HCT116 (cell line): ENCODE data around the gene TMIE. TPM values are rescaled to one million over a fixed set of nuclear protein-coding genes. Genes with fewer than 3 reads are reported as not detected.

Source experiments
- ATAC-seq: fragments of 200-7000 bp; cut with Tn5 transposase; 2 replicates; pipeline ENCODE4 v1.9.1; 2020; ENCODE audit warnings: mild to moderate bottlenecking, moderate library complexity
- BruUV-seq: library from RNA; stranded (reverse); fragments of 400-500 nt; replicated peaks from 2 replicates; lab custom pipeline; 2021; lab: Mats Ljungman, UMichigan
- CTCF ChIA-PET: fragments of 300-600 bp; sonication (Branson Sonifier 250); formaldehyde crosslinking; loops from one replicate; lab custom pipeline; 2021; ENCODE audit warnings: antibody characterized with exemption; lab: Charles Lee
- POLR2A ChIA-PET: fragments of 300-600, 350-600 bp; sonication (Branson Sonifier 250); formaldehyde crosslinking; loops from one replicate; lab custom pipeline; 2021; ENCODE audit warnings: antibody characterized with exemption; lab: Charles Lee
- RAD21 ChIA-PET, 2 experiments: fragments of 300-600 bp; sonication (Branson Sonifier 250); formaldehyde crosslinking; loops; one replicate each; lab custom pipeline; 2023; ENCODE audit warnings: low total read pairs in 2 of 2; ENCODE audit not compliant: uncharacterized antibody in 2 of 2, unreplicated experiment in 2 of 2, low non-redundant PET in 1 of 2; lab: Charles Lee
- DNase-seq: peaks from one replicate; pipeline ENCODE4 v3.0.0-alpha.2; 2010; ENCODE audit warnings: low read depth, low spot score
- H2AFZ ChIP-seq: fragments of 200-600 bp; shearing (Covaris generic), sonication (generic); 2 replicates; pipeline ENCODE4 v1.6.1; 2017; ENCODE audit warnings: low read depth, mixed run types, mixed read lengths, antibody characterized with exemption, low read length; ENCODE audit not compliant: poor library complexity, severe bottlenecking
- H3K27ac ChIP-seq: 2 replicates; pipeline ENCODE4 v1.5.1; 2012; ENCODE audit warnings: low read depth, low read length
- H3K27me3 ChIP-seq: fragments of 200-600 bp; sonication (generic); 2 replicates; pipeline ENCODE4 v1.6.1; 2016; ENCODE audit warnings: mixed run types, low read length, mixed read lengths; ENCODE audit not compliant: insufficient read depth
- H3K36me3 ChIP-seq, 2 experiments: fragments of 200-500 bp in 1 of 2; fragments of 200-600 bp in 1 of 2; sonication (Bioruptor generic) in 1 of 2; sonication (generic) in 1 of 2; 2 replicates each; pipeline versions ENCODE4 v1.5.1 to v1.6.1; 2014 to 2016; ENCODE audit warnings: low read length in 2 of 2, inconsistent platforms in 1 of 2, mixed read lengths in 1 of 2, mixed run types in 1 of 2; ENCODE audit not compliant: insufficient read depth in 2 of 2, control insufficient read depth in 1 of 2
- H3K4me1 ChIP-seq, 2 experiments: fragments of 200-600 bp in 1 of 2; sonication (generic) in 1 of 2; 2 replicates each; pipeline versions ENCODE4 v1.5.1 to v1.6.1; 2012 to 2017; ENCODE audit warnings: low read length in 2 of 2, inconsistent platforms in 1 of 2, mild to moderate bottlenecking in 1 of 2, mixed read lengths in 1 of 2, mixed run types in 1 of 2, moderate library complexity in 1 of 2; ENCODE audit not compliant: insufficient read depth in 2 of 2, control insufficient read depth in 1 of 2
- H3K4me2 ChIP-seq: fragments of 200-600 bp; sonication (generic); 2 replicates; pipeline ENCODE4 v1.6.1; 2017; ENCODE audit warnings: mixed run types, low read length, mixed read lengths
- H3K4me3 ChIP-seq, 2 experiments: fragments of 200-600 bp in 1 of 2; sonication (generic) in 1 of 2; replicated peaks in 1 of 2; 2 replicates each; pipeline ENCODE4 v1.5.1; 2011 to 2016; ENCODE audit warnings: low read length in 2 of 2, control low read depth in 1 of 2, low read depth in 1 of 2, mild to moderate bottlenecking in 1 of 2, mixed read lengths in 1 of 2, mixed run types in 1 of 2
- H3K79me2 ChIP-seq: fragments of 200-600 bp; sonication (generic); 2 replicates; pipeline ENCODE4 v1.6.1; 2017; ENCODE audit warnings: mild to moderate bottlenecking, mixed run types, low read length, moderate library complexity, mixed read lengths; ENCODE audit not compliant: insufficient read depth
- H3K9ac ChIP-seq: fragments of 200-600 bp; sonication (generic); 2 replicates; pipeline ENCODE4 v1.6.1; 2016; ENCODE audit warnings: low read length, mixed read lengths
- H3K9me2 ChIP-seq: fragments of 200-600 bp; sonication (generic), shearing (Covaris generic); 2 replicates; pipeline ENCODE4 v1.6.1; 2017; ENCODE audit warnings: mixed run types, mild to moderate bottlenecking, moderate library complexity; ENCODE audit not compliant: insufficient read depth
- H3K9me3 ChIP-seq, 2 experiments: fragments of 200-500 bp in 1 of 2; fragments of 200-600 bp in 1 of 2; sonication (Bioruptor generic) in 1 of 2; sonication (generic) in 1 of 2; 2 replicates each; pipeline ENCODE4 v1.6.1; 2014 to 2017; ENCODE audit warnings: low read length in 2 of 2, mixed read lengths in 2 of 2, inconsistent platforms in 1 of 2, low read depth in 1 of 2, mild to moderate bottlenecking in 1 of 2, mixed run types in 1 of 2, moderate library complexity in 1 of 2; ENCODE audit not compliant: control insufficient read depth in 1 of 2, insufficient read depth in 1 of 2
- H4K20me1 ChIP-seq: fragments of 200-600 bp; sonication (generic), shearing (Covaris generic); 2 replicates; pipeline ENCODE4 v1.6.1; 2017; ENCODE audit warnings: mixed run types, mild to moderate bottlenecking, moderate library complexity; ENCODE audit not compliant: insufficient read depth
- CBX3 ChIP-seq: IDR thresholded peaks from 2 replicates; pipeline ENCODE4 v1.6.1; 2012; ENCODE audit warnings: low read depth
- CEBPB ChIP-seq: IDR thresholded peaks from 2 replicates; pipeline ENCODE4 v1.6.1; 2012; ENCODE audit warnings: low read depth
- EGR1 ChIP-seq: IDR thresholded peaks from 2 replicates; pipeline ENCODE4 v1.6.1; 2012; ENCODE audit warnings: low read depth
- ELF1 ChIP-seq: IDR thresholded peaks from 2 replicates; pipeline ENCODE4 v1.6.1; 2012; ENCODE audit warnings: low read depth, borderline replicate concordance
- EZH2 ChIP-seq: fragments of 200-600 bp; sonication (generic); IDR thresholded peaks from 2 replicates; pipeline ENCODE4 v1.6.1; 2017; ENCODE audit warnings: antibody characterized with exemption, mixed run types
- EZH2phosphoT487 ChIP-seq: fragments of 200-600 bp; IDR thresholded peaks from 2 replicates; pipeline ENCODE4 v1.6.1; 2018; ENCODE audit warnings: antibody characterized with exemption, borderline replicate concordance
- FOSL1 ChIP-seq: IDR thresholded peaks from 2 replicates; pipeline ENCODE4 v1.6.1; 2012; ENCODE audit warnings: low read depth
- JUND ChIP-seq: IDR thresholded peaks from 2 replicates; pipeline ENCODE4 v1.6.1; 2012
- MAX ChIP-seq: IDR thresholded peaks from 2 replicates; pipeline ENCODE4 v1.6.1; 2012
- POLR2AphosphoS5 ChIP-seq: IDR thresholded peaks from 2 replicates; pipeline ENCODE4 v1.6.1; 2011; ENCODE audit warnings: mild to moderate bottlenecking, low read depth, low read length, moderate library complexity
- RAD21 ChIP-seq: IDR thresholded peaks from 2 replicates; pipeline ENCODE4 v1.6.1; 2012; ENCODE audit warnings: low read depth, mild to moderate bottlenecking
- SIN3A ChIP-seq: IDR thresholded peaks from 2 replicates; pipeline ENCODE4 v1.6.1; 2012; ENCODE audit warnings: low read depth
- SP1 ChIP-seq: IDR thresholded peaks from 2 replicates; pipeline ENCODE4 v1.6.1; 2012; ENCODE audit warnings: low read depth
- TCF7L2 ChIP-seq: IDR thresholded peaks from 2 replicates; pipeline ENCODE4 v1.7.0; 2011; ENCODE audit warnings: borderline replicate concordance, inconsistent platforms; ENCODE audit not compliant: insufficient read depth, insufficient read length; ENCODE audit errors: extremely low read depth
- intact Hi-C: fragments of 100-400 bp; cut with micrococcal nuclease; formaldehyde crosslinking; loops from 2 replicates; pipeline ENCODE4 v1.10.0; 2022
- total RNA-seq: library from RNA; stranded (reverse); gene quantifications from one replicate; pipeline ENCODE4 v1.2.1, GENCODE V29; 2021; ENCODE audit not compliant: unreplicated experiment
- TF ChIP-seq, protein P1 (sequence below), 3 experiments: fragments of 200-600 bp in 1 of 3; sonication (generic) in 1 of 3; IDR thresholded peaks in 2 of 3; conservative IDR thresholded peaks in 1 of 3; 2 replicates each; pipeline ENCODE4 v1.5.1; 2012 to 2017; ENCODE audit warnings: low read depth in 2 of 3, low read length in 2 of 3, antibody characterized with exemption in 1 of 3, borderline replicate concordance in 1 of 3, control low read depth in 1 of 3, mild to moderate bottlenecking in 1 of 3, mixed read lengths in 1 of 3, mixed run types in 1 of 3, moderate library complexity in 1 of 3; ENCODE audit not compliant: insufficient read depth in 1 of 3
- TF ChIP-seq, protein P2 (sequence below): IDR thresholded peaks from 2 replicates; pipeline ENCODE4 v1.6.1; 2011; ENCODE audit warnings: mild to moderate bottlenecking, low read length, moderate library complexity; ENCODE audit not compliant: insufficient replicate concordance; ENCODE audit errors: extremely low read depth
- TF ChIP-seq, protein P3 (sequence below): IDR thresholded peaks from 2 replicates; pipeline ENCODE4 v1.6.1; 2012; ENCODE audit warnings: low read depth

The TMIE gene
- total RNA-seq, 1 experiment from 2014 or later = 0.74 TPM

GRCh38 chr3:46700772-46701171, 420 bp upstream of the TMIE start:
- POLR2A ChIA-PET = no interaction called here
- no TSS peak for BruUV-seq
- intact Hi-C loops = loop anchor here (10.0 kb wide), 1 partner anchor 1084 kb away; the partner anchor contains the start of gene SMARCC1
- no peak overlapping the region for H3K4me3 ChIP-seq
- H3K4me2 ChIP-seq = no peak overlapping the region
- no peak overlapping the region for H3K27ac ChIP-seq
- H3K4me1 ChIP-seq = peaks cover 0 to 15% of the 10 kb centered on the region in 2 experiments; a peak in 2 of 4 replicates
- H4K20me1 ChIP-seq = no peaks in the 10 kb centered on the region
- H3K9me3 ChIP-seq = no peaks in the 10 kb centered on the region
- H3K79me2 ChIP-seq = no peaks in the 10 kb centered on the region
- ATAC-seq (no peak), DNase-seq (no peak)
- no peak overlapping the region for H3K9ac ChIP-seq
- RAD21 ChIA-PET = no interaction called here
- TF ChIP-seq, protein P1, sequence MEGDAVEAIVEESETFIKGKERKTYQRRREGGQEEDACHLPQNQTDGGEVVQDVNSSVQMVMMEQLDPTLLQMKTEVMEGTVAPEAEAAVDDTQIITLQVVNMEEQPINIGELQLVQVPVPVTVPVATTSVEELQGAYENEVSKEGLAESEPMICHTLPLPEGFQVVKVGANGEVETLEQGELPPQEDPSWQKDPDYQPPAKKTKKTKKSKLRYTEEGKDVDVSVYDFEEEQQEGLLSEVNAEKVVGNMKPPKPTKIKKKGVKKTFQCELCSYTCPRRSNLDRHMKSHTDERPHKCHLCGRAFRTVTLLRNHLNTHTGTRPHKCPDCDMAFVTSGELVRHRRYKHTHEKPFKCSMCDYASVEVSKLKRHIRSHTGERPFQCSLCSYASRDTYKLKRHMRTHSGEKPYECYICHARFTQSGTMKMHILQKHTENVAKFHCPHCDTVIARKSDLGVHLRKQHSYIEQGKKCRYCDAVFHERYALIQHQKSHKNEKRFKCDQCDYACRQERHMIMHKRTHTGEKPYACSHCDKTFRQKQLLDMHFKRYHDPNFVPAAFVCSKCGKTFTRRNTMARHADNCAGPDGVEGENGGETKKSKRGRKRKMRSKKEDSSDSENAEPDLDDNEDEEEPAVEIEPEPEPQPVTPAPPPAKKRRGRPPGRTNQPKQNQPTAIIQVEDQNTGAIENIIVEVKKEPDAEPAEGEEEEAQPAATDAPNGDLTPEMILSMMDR (IDR thresholded peaks at IDR 0.05 in 2 of 3, conservative IDR thresholded peaks at IDR 0.05 in 1 of 3; ENCODE audit: borderline replicate concordance in 1 of 3, insufficient read depth in 1 of 3, low read depth in 2 of 3, low read length in 2 of 3) = no peak
- TF ChIP-seq CBX3 (no peak), MAX (no peak), ELF1 (no peak), FOSL1 (no peak), EZH2 (no peak), EGR1 (no peak), CEBPB (no peak), RAD21 (no peak), POLR2AphosphoS5 (no peak), SP1 (no peak), EZH2phosphoT487 (no peak), SIN3A (no peak), JUND (no peak), TCF7L2 (no peak)
- TF ChIP-seq, protein P2, sequence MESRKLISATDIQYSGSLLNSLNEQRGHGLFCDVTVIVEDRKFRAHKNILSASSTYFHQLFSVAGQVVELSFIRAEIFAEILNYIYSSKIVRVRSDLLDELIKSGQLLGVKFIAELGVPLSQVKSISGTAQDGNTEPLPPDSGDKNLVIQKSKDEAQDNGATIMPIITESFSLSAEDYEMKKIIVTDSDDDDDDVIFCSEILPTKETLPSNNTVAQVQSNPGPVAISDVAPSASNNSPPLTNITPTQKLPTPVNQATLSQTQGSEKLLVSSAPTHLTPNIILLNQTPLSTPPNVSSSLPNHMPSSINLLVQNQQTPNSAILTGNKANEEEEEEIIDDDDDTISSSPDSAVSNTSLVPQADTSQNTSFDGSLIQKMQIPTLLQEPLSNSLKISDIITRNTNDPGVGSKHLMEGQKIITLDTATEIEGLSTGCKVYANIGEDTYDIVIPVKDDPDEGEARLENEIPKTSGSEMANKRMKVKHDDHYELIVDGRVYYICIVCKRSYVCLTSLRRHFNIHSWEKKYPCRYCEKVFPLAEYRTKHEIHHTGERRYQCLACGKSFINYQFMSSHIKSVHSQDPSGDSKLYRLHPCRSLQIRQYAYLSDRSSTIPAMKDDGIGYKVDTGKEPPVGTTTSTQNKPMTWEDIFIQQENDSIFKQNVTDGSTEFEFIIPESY = no peak
- TF ChIP-seq, protein P3, sequence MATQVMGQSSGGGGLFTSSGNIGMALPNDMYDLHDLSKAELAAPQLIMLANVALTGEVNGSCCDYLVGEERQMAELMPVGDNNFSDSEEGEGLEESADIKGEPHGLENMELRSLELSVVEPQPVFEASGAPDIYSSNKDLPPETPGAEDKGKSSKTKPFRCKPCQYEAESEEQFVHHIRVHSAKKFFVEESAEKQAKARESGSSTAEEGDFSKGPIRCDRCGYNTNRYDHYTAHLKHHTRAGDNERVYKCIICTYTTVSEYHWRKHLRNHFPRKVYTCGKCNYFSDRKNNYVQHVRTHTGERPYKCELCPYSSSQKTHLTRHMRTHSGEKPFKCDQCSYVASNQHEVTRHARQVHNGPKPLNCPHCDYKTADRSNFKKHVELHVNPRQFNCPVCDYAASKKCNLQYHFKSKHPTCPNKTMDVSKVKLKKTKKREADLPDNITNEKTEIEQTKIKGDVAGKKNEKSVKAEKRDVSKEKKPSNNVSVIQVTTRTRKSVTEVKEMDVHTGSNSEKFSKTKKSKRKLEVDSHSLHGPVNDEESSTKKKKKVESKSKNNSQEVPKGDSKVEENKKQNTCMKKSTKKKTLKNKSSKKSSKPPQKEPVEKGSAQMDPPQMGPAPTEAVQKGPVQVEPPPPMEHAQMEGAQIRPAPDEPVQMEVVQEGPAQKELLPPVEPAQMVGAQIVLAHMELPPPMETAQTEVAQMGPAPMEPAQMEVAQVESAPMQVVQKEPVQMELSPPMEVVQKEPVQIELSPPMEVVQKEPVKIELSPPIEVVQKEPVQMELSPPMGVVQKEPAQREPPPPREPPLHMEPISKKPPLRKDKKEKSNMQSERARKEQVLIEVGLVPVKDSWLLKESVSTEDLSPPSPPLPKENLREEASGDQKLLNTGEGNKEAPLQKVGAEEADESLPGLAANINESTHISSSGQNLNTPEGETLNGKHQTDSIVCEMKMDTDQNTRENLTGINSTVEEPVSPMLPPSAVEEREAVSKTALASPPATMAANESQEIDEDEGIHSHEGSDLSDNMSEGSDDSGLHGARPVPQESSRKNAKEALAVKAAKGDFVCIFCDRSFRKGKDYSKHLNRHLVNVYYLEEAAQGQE = no peak
- no peaks in the 10 kb centered on the region for H3K27me3 ChIP-seq
- no peak overlapping the region for H2AFZ ChIP-seq
- CTCF ChIA-PET = no interaction called here
- no peaks in the 10 kb centered on the region for H3K9me2 ChIP-seq
- H3K36me3 ChIP-seq = no peaks in the 10 kb centered on the region
